Eye (tissue), 1 donor: ENCODE measurements around the gene PARP12.

Source experiments
- DNase-seq: peaks from one replicate; pipeline ENCODE4 v3.0.0-alpha.2; 2015

PARP12 gene

GRCh38 chr7:140058517-140058916 is 4.2 kb downstream of the PARP12 start:
- DNase-seq: no peak

- no peak for DNase-seq
Observed at GRCh38 chr7:140057143-140057535, 5.6 kb downstream of the PARP12 start.

GRCh38 chr7:140056431-140057142 is 6.2 kb downstream of the PARP12 start:
- DNase-seq: no peak

GRCh38 chr7:140055833-140056232 is 6.9 kb downstream of the PARP12 start:
- DNase-seq: no peak

GRCh38 chr7:140054751-140055150 is 8.0 kb downstream of the PARP12 start:
- DNase-seq: no peak

GRCh38 chr7:140053812-140054539 is 8.8 kb downstream of the PARP12 start:
- DNase-seq: no peak

GRCh38 chr7:140051820-140052219 is 10.9 kb downstream of the PARP12 start:
- DNase-seq: no peak

GRCh38 chr7:140050100-140050499 is 12.7 kb downstream of the PARP12 start:
- no peak for DNase-seq

- no peak for DNase-seq
Observed at GRCh38 chr7:140049339-140050024, 13.3 kb downstream of the PARP12 start.

GRCh38 chr7:140048989-140049338 is 13.8 kb downstream of the PARP12 start:
- DNase-seq: no peak

- no peak for DNase-seq
Observed at GRCh38 chr7:140048138-140048537, 14.6 kb downstream of the PARP12 start.

GRCh38 chr7:140047197-140047596 is 15.6 kb downstream of the PARP12 start:
- DNase-seq: no peak

GRCh38 chr7:140045697-140046096 is 17.1 kb downstream of the PARP12 start:
- DNase-seq: no peak

- DNase-seq: no peak
Observed at GRCh38 chr7:140044251-140044650, 18.5 kb downstream of the PARP12 start.

- no peak for DNase-seq
Observed at GRCh38 chr7:140042386-140042670, 20.4 kb downstream of the PARP12 start.

GRCh38 chr7:140041659-140042385 is 20.9 kb downstream of the PARP12 start:
- no peak for DNase-seq

GRCh38 chr7:140039896-140040295 is 22.9 kb downstream of the PARP12 start:
- no peak for DNase-seq

GRCh38 chr7:140039066-140039465 is 23.7 kb downstream of the PARP12 start:
- DNase-seq: no peak

GRCh38 chr7:140036224-140036962 is 26.4 kb downstream of the PARP12 start:
- no peak for DNase-seq

GRCh38 chr7:140035400-140036223 is 27.1 kb downstream of the PARP12 start:
- no peak for DNase-seq

GRCh38 chr7:140034421-140034820 is 28.3 kb downstream of the PARP12 start:
- DNase-seq: no peak
